ENCODE results near the gene TFB2M. TPM values are rescaled to one million over a fixed set of nuclear protein-coding genes. Genes with fewer than 3 reads are reported as not detected.

The TFB2M gene
- total RNA-seq, 2 experiments from 2014 or later, result 15.0 to 17.5 TPM

DNA sequence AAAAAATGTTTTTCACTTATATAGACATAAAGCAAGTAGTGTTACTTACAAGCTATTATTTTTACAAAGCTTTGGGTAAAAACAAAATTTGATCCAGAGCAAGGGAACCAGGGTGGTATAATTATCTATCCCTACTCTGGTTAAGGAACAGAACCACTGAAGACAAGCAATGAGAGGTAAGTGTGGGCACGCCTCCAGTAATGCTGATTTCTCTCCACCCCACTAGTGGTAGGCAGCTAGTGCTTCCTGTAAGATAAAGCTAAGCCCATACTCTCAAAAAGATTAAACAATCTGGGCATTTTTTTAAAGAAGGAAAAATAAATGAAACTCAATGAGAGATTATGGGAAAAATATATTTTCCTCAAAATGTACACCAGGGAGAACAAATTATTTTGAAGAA, 22.1 kb downstream of the TFB2M start:
- no peaks in the 10 kb centered on the region for H3K9me2 ChIP-seq (ENCODE audit: insufficient read depth, low read length)
- no peak for DNase-seq (ENCODE audit: low spot score)
- H3K4me2 ChIP-seq (ENCODE audit: low read length), result no peak overlapping the region
- H3K4me1 ChIP-seq (ENCODE audit: insufficient read depth, low read length, poor library complexity, severe bottlenecking), result no peaks in the 10 kb centered on the region
- H4K20me1 ChIP-seq (ENCODE audit: insufficient read depth, low read length), result no peaks in the 10 kb centered on the region; the same call in 1 of the 2 replicates
- no peaks in the 10 kb centered on the region for H3K9me3 ChIP-seq (ENCODE audit: low read length)
- no peak overlapping the region for H3K4me3 ChIP-seq (ENCODE audit: low read depth, low read length, poor library complexity, severe bottlenecking)
- TF ChIP-seq, protein P1, sequence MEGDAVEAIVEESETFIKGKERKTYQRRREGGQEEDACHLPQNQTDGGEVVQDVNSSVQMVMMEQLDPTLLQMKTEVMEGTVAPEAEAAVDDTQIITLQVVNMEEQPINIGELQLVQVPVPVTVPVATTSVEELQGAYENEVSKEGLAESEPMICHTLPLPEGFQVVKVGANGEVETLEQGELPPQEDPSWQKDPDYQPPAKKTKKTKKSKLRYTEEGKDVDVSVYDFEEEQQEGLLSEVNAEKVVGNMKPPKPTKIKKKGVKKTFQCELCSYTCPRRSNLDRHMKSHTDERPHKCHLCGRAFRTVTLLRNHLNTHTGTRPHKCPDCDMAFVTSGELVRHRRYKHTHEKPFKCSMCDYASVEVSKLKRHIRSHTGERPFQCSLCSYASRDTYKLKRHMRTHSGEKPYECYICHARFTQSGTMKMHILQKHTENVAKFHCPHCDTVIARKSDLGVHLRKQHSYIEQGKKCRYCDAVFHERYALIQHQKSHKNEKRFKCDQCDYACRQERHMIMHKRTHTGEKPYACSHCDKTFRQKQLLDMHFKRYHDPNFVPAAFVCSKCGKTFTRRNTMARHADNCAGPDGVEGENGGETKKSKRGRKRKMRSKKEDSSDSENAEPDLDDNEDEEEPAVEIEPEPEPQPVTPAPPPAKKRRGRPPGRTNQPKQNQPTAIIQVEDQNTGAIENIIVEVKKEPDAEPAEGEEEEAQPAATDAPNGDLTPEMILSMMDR (conservative IDR thresholded peaks at IDR 0.05; ENCODE audit: low read length), result no peak
- no peak for TF ChIP-seq EZH2phosphoT487 (IDR thresholded peaks at IDR 0.05; ENCODE audit: borderline replicate concordance, low read depth, low read length)
- no peaks in the 10 kb centered on the region for H3K79me2 ChIP-seq (ENCODE audit: insufficient read depth, low read depth, low read length)
- peaks cover 85% of the 10 kb centered on the region for H3K36me3 ChIP-seq (ENCODE audit: insufficient read depth, low read length)
- intact Hi-C loops (cut with micrococcal nuclease; ENCODE audit: unreplicated experiment), result no loop called here
- BruUV-seq (replicated peaks), result no TSS peak
- H3K27ac ChIP-seq (ENCODE audit: low read depth, low read length, poor library complexity, severe bottlenecking), result no peak overlapping the region
- no peak overlapping the region for H2AFZ ChIP-seq (ENCODE audit: low read length)
- ChIA-PET CTCF (ENCODE audit: unreplicated experiment) (no interaction called here), POLR2A (interaction anchor here (0.6 to 0.9 kb wide), 3 partner anchors 13 to 376 kb away, joined by 3 to 4 read pairs (median 3); partner anchors contain the start of gene SMYD3)

DNA sequence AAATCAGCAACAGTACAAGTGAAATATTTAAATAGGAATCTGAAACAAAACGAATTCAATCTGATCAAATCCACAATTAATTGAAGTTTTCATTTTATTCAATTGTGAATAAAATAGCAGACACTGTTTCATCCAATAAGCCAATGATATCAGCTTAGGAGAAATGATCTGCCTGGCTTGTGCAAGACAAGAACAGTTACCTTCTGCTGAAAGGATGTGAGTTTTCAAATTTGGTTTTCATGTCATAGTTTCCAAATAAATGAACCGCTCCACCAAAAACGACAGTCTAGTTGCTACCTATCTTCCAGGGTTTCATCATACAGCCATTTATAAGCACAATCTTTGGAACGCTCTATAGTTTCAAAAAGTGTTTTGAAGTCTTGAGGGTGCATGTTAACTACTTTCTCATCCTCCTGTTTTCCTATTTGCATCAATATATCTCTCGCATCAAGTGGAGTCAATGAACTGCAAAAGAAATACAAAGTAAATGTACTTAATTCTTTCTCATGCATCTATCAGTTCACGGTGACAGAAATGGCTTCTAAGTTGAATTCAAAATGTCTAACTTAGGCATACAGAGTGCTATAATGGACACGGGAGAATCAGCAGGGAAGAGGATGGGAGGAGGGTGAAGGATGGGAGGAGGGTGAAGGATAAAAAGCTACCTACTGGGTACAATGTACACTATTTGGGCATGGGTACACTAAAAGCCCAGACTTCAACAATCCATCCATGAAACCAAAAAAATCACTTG, 25.1 kb downstream of the TFB2M start:
- ChIA-PET POLR2A (no interaction called here), CTCF (ENCODE audit: unreplicated experiment) (no interaction called here)
- Histone ChIP-seq H3K4me3 (ENCODE audit: low read depth, low read length, poor library complexity, severe bottlenecking) (no peak overlapping the region), H3K9me2 (ENCODE audit: insufficient read depth, low read length) (no peaks in the 10 kb centered on the region), H3K27ac (ENCODE audit: low read depth, low read length, poor library complexity, severe bottlenecking) (no peak overlapping the region), H2AFZ (ENCODE audit: low read length) (no peak overlapping the region), H3K79me2 (ENCODE audit: insufficient read depth, low read depth, low read length) (no peaks in the 10 kb centered on the region), H3K4me2 (ENCODE audit: low read length) (no peak overlapping the region), H3K9me3 (ENCODE audit: low read length) (no peaks in the 10 kb centered on the region), H3K36me3 (ENCODE audit: insufficient read depth, low read length) (peaks cover 67% of the 10 kb centered on the region), H4K20me1 (ENCODE audit: insufficient read depth, low read length) (no peaks in the 10 kb centered on the region), H3K4me1 (ENCODE audit: insufficient read depth, low read length, poor library complexity, severe bottlenecking) (no peaks in the 10 kb centered on the region)
- DNase-seq (ENCODE audit: low spot score), result no peak
- intact Hi-C loops (cut with micrococcal nuclease; ENCODE audit: unreplicated experiment), result no loop called here
- TF ChIP-seq, protein P1 (conservative IDR thresholded peaks at IDR 0.05; ENCODE audit: low read length), result no peak
- TF ChIP-seq EZH2phosphoT487 (IDR thresholded peaks at IDR 0.05; ENCODE audit: borderline replicate concordance, low read depth, low read length), result no peak
- no TSS peak for BruUV-seq (replicated peaks)

DNA sequence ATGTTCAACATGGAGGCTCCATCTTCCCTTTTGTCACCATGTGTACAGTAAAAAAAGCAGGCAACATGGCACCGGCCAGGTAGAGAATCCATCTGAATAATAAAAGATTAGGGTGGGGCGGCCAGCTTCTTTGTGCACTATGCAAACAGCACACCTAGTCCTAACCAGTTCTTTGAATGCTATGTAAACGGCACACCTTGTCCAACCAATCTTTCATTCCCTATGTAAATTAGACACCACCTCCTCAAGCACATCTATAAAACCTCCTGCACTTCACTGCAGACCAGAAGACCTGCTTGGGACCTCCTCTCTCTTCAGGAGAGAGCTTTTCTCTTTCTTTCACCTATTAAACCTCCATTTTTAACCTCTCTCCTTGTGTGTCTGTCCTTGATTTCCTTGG, 28.2 kb downstream of the TFB2M start:
- intact Hi-C loops (cut with micrococcal nuclease; ENCODE audit: unreplicated experiment), result no loop called here
- Histone ChIP-seq H3K27ac (ENCODE audit: low read depth, low read length, poor library complexity, severe bottlenecking) (no peak overlapping the region), H3K4me3 (ENCODE audit: low read depth, low read length, poor library complexity, severe bottlenecking) (no peak overlapping the region), H3K79me2 (ENCODE audit: insufficient read depth, low read depth, low read length) (no peaks in the 10 kb centered on the region), H2AFZ (ENCODE audit: low read length) (no peak overlapping the region), H3K9me2 (ENCODE audit: insufficient read depth, low read length) (no peaks in the 10 kb centered on the region), H4K20me1 (ENCODE audit: insufficient read depth, low read length) (no peaks in the 10 kb centered on the region), H3K36me3 (ENCODE audit: insufficient read depth, low read length) (peaks cover 41% of the 10 kb centered on the region), H3K9me3 (ENCODE audit: low read length) (no peaks in the 10 kb centered on the region), H3K4me1 (ENCODE audit: insufficient read depth, low read length, poor library complexity, severe bottlenecking) (no peaks in the 10 kb centered on the region), H3K4me2 (ENCODE audit: low read length) (no peak overlapping the region)
- no peak for DNase-seq (ENCODE audit: low spot score)
- TF ChIP-seq, protein P1 (conservative IDR thresholded peaks at IDR 0.05; ENCODE audit: low read length), result no peak
- TF ChIP-seq EZH2phosphoT487 (IDR thresholded peaks at IDR 0.05; ENCODE audit: borderline replicate concordance, low read depth, low read length), result no peak
- no TSS peak for BruUV-seq (replicated peaks)
- ChIA-PET POLR2A (interaction anchor here (1.9 kb wide), 1 partner anchor 10 kb away, joined by 6 read pairs; no protein-coding TSS in a partner anchor), CTCF (ENCODE audit: unreplicated experiment) (no interaction called here)

All from OCI-LY7 (cell line).